ENCODE data around the gene CCL7.

Gene CCL7

DNA sequence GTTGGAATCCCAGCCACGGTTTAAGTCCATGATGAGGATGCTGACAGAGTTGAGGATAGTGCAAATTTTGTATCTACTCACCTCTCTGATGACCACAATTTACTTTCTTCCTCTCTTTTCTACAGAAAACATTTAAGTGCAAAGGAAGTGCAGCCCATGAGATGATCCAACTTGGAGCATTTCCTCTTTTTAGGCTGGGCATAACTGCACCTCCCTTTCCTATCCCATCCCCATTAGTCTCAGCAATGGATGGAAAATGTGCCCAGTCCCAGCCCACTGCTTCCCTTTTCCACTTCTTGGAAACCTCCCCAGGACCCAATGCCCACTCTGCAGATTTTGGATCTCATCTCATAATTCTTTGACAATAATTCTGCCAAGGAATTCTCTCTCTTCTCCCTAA is 32.6 kb downstream of the CCL7 start:
- ChIA-PET POLR2A (ENCODE audit: low non-redundant PET) (no interaction called here), CTCF (no interaction called here)
- no peak overlapping the region for H3K27ac ChIP-seq
- TF ChIP-seq, protein P1, sequence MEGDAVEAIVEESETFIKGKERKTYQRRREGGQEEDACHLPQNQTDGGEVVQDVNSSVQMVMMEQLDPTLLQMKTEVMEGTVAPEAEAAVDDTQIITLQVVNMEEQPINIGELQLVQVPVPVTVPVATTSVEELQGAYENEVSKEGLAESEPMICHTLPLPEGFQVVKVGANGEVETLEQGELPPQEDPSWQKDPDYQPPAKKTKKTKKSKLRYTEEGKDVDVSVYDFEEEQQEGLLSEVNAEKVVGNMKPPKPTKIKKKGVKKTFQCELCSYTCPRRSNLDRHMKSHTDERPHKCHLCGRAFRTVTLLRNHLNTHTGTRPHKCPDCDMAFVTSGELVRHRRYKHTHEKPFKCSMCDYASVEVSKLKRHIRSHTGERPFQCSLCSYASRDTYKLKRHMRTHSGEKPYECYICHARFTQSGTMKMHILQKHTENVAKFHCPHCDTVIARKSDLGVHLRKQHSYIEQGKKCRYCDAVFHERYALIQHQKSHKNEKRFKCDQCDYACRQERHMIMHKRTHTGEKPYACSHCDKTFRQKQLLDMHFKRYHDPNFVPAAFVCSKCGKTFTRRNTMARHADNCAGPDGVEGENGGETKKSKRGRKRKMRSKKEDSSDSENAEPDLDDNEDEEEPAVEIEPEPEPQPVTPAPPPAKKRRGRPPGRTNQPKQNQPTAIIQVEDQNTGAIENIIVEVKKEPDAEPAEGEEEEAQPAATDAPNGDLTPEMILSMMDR (conservative IDR thresholded peaks at IDR 0.05; ENCODE audit: low read depth), result no peak
- DNase-seq (ENCODE audit: low spot score), result no peak

DNA sequence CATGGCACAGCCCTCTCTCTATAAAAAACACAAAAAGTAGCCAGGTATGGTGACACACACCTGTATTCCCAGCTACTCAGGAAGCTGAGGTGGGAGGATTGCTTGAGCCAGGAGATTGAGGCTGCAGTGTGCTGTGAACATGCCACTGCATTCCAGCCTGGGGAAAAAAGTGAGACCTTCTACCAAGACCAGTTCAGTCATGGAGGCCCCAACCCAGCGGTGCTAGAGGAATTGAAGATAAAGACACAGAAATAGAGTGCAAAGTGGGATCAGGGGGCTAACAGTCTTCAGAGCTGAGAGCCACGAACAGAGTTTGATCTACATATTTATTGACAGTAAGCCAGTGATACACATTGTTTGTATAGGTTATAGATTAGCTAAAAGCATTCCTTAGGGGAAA is 33.6 kb downstream of the CCL7 start:
- DNase-seq (ENCODE audit: low spot score), result no peak
- ChIA-PET CTCF (interaction anchor here (0.6 to 1.9 kb wide), 2 partner anchors 58 to 338 kb away, joined by 3 to 4 read pairs; no protein-coding TSS in a partner anchor), POLR2A (ENCODE audit: low non-redundant PET) (no interaction called here)
- TF ChIP-seq, protein P1 (conservative IDR thresholded peaks at IDR 0.05; ENCODE audit: low read depth), result no peak
- no peak overlapping the region for H3K27ac ChIP-seq

DNA sequence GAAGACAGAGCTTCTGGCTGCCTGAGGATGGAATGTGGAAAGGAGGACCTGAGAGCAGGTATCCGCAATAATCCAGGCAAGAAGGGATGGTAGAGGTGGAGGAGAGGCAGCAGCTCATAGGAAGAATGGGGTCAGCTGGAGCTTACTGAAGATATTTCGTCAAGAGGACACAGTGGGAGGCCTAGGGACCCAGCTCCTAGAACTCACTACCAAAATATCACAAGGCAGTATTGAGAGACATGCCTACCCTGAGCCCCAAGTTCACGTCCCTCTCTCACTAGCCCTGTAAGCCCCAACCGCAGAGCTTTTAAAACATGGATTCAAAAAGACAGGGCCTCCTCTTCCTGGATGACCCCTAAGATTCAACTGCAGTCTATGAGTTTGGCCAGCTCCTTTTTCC is 35.0 kb downstream of the CCL7 start:
- CTCF ChIA-PET, result interaction anchor here (1.1 to 1.9 kb wide), 2 partner anchors 56 to 105 kb away, joined by 4 to 5 read pairs; no protein-coding TSS in a partner anchor
- TF ChIP-seq, protein P1 (conservative IDR thresholded peaks at IDR 0.05; ENCODE audit: low read depth), result no peak
- POLR2A ChIA-PET (ENCODE audit: low non-redundant PET), result no interaction called here
- DNase-seq (ENCODE audit: low spot score), result no peak
- no peak overlapping the region for H3K27ac ChIP-seq

DNA sequence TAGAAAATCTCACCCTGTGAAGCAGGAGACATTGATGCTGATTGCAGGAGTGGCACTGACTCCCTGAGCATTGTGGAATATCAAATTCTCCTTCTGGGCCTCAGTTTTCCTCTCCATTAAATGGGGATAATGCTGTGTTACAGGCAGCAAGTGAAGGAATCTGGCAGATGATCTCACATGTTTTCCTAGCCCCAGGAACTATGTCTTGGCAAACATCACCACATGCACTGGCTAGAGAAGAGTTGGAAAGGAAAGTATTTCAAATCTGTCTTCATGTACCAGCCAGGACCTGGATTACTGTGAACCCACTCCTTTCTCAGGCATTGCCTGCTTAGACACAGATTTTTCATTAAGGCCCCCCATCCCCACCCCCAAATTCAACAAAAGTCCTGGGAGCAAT is 35.6 kb downstream of the CCL7 start:
- POLR2A ChIA-PET (ENCODE audit: low non-redundant PET), result no interaction called here
- CTCF ChIA-PET, result interaction anchor here (0.6 to 2.1 kb wide), 3 partner anchors 52 to 105 kb away, joined by 3 to 12 read pairs (median 5); no protein-coding TSS in a partner anchor
- TF ChIP-seq, protein P1 (conservative IDR thresholded peaks at IDR 0.05; ENCODE audit: low read depth), result no peak

DNA sequence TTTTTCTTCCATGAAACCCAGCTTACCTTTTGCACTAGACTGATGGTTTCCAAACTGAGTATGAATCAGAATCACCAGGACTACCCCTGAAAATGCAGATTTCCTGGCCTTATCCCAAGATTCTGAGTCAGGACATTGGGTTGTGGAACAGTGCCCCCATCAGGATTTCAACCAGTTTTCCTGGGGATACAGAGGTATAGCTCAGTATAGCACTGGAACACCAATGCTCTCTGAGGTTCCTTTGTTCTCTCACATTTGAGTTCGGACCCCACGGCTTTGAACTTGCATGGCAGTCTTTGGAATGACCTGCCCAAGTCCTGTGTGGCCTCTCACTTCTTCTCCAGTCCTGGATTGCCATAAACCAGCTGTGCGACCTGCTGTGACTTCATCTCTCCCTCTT is 36.4 kb downstream of the CCL7 start:
- TF ChIP-seq, protein P1 (conservative IDR thresholded peaks at IDR 0.05; ENCODE audit: low read depth), result no peak
- no peak overlapping the region for H3K27ac ChIP-seq
- peak; percentile 29 for DNase-seq (ENCODE audit: low spot score)
- POLR2A ChIA-PET (ENCODE audit: low non-redundant PET), result no interaction called here
- CTCF ChIA-PET, result interaction anchor here (0.6 to 2.1 kb wide), 3 partner anchors 48 to 55 kb away, joined by 3 to 12 read pairs (median 3); no protein-coding TSS in a partner anchor

More for the DNA sequence above, 35.6 kb downstream of the CCL7 start:
- H3K27ac ChIP-seq, result no peak overlapping the region
- DNase-seq (ENCODE audit: low spot score), result no peak

DNA sequence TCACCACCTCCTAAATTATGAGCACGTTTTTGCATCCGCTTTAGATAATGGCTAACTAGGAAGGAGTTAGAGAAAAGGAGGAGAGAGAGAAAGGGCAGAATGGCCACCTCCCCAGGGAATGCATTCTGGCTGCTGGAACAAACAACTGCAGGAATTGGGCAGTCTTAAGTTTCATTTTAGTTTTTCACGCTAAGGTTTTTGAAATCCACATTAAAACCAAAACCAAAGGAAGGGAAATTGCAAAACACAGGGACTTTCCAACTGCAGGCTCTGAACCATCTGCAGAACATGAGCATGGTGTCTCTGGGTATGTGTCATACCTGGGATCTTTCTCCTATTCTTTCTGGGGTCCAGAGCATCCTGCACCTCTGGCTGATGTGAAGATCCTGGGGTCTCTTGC is 37.1 kb downstream of the CCL7 start:
- CTCF ChIA-PET, result interaction anchor here (2.1 kb wide), 1 partner anchor 55 kb away, joined by 12 read pairs; no protein-coding TSS in a partner anchor
- POLR2A ChIA-PET (ENCODE audit: low non-redundant PET), result no interaction called here
- TF ChIP-seq, protein P1 (conservative IDR thresholded peaks at IDR 0.05; ENCODE audit: low read depth), result no peak
- H3K27ac ChIP-seq, result no peak overlapping the region
- no peak for DNase-seq (ENCODE audit: low spot score)

All from RWPE1 (cell line).